GM21367 (cell line): Measurements from ENCODE around the gene ZMIZ1.

Experiments
- ATAC-seq: cut with Tn5 transposase; IDR thresholded peaks from one replicate; pipeline ENCODE4 v1.9.1; 2021; ENCODE audit not compliant: unreplicated experiment

Gene ZMIZ1

DNA sequence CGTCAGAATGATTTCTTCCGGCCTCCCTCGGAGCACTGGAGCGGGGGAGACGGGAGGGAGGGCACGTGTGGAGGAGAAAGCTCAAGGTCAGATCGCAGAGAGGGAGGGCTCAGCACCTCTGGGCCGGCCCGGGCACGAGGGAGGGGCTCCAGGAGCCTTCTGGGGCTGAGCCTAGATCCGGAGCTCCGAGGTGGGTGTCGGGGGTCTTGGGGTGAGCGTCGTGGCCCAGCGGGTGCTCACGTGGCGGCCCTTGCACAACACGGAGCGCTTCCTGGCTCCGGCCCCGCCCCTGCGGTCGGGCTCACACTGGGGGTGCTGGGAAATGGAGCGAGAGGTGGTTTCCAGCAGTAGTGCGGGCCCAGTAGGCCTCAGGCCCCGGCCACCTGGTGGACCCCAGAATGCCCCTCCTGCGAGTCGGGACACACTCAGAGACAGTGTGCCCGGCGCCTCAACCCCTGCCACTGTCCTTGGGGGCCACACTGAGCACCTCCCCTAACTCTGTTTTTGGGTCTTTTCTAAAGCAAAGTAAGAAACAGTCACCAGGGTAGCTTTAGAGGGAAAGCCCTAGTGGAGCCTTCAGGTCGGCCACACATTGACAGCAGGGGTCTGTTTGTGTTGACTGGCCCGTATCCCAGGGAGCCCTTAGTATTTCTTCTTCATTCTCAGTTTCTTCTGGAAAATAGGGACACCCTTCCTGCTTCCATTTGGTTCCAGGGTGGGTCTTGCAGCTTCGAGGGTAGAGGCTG is 279.3 kb downstream of the ZMIZ1 start:
- ATAC-seq: peak; percentile 73

DNA sequence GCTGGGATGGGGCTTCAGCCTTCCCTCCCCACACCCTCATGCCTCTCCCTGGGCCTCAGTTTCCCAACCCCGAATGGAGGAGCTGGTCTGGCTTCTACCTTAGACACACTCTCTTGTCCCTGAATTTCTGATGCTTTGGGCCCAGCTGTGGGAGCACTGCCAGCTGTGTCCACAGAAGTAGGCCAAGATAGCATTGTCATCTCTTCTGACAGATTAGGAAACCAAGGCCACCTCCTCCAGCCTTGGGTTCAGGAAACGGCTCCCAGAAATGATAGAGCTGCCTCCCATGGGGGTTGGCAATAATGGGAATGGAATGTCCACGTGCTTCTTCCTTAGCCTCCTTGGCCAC is 279.8 kb downstream of the ZMIZ1 start:
- ATAC-seq: no peak

DNA sequence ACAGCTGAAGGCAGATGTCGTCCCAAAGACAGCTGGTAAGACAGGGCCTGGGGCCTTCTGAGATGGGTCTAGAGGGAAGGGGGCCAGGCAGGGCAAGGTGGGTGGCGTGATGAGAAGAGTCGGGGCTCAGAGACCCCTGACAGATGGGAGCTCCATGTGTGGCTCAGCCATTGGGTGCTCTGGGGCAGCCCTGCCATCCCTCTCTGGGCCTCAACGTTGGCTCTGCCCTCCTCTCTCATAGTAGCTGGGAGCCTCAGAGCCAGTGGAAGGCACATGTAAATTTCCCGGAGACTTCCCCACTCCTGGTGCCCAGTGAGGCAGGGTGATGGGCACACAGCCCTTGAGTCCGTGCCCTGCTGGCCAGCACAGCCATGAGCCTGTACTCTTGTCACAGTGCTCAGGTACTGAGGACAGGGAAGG is 280.3 kb downstream of the ZMIZ1 start:
- ATAC-seq: no peak

DNA sequence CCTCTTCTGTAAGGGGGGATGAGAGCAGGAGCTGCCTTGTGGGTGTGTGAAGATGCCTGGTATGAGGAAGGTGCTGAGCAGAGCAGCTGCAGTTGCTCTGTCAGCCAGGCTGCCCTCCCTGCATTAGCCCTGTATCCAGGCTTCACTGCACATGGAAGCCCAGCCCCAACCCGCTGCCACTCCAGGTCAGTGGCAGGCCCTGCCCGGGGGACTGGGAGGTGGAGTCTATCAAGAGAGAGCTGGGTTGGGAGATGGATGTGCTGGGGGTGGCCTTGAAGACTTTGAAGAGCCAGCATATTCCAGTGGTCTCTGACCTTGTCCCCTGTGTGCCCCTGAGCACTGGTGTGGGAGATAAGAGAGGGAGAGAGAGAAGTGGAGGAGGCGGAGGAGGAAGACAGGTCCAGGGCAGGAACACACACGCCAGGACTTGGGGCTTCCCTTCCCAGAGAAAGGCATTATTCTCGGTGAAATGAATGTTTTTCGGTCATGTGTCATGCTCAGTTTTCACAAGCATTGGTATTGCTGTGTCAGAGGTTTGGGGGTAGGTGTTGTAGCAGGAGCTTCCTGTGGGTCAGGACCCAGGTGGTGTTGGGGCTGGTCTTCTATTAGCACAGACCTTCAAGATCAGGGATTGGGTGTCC is 281.1 kb downstream of the ZMIZ1 start:
- ATAC-seq: no peak

DNA sequence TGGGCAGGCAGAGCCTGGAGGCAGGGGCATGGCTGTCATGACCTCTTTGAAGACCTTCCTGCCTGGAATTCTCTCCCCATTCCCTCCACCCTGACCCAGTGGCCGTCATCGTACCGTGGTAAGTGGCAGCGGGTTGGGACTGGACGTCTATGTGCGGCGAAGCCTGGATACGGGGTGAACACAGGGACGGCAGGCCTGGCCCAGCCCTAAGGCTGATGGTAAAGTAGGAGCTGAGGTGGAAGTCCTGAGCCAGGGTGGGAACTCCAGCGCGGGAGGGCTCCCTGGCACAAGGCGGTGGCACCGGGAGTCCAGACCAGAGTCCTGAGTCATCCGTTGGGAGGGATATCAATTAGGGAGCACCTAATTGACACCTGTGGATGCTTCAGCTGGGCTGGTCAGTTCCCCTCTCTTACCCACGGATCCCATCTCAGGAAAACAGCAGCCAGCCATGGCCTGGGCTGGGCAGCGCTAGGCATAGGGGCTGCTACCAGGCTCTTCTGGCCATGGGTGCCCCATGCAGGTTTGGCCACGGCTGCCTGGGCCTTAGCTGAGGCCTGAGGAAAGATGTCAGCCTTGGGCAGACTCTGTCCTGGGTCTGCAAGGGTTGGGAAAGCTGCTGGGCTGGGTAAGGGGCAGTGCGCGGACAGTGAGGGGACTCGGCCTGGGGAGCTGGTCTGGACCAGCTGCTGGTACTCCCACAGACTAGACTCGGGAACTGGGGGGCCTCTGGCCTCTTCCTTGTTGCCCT is 281.8 kb downstream of the ZMIZ1 start:
- ATAC-seq: no peak

DNA sequence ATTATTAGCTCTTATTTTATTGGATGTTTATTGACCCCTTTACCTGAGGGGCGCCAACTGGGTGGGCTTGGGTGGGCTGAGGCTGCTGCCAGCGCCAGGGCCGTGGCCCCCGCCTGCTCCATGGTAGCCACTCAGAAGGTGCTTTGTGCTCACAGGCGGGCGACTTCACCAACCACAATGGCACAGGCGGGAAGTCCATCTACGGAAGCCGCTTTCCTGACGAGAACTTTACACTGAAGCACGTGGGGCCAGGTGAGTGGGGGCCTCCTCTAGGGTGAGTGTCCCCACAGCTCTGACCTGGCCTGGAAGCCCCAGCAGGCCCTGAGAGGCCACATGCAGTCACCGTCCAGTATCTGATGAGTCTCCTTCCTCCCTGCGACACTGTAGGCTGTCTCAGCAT is 282.6 kb downstream of the ZMIZ1 start:
- ATAC-seq: no peak

DNA sequence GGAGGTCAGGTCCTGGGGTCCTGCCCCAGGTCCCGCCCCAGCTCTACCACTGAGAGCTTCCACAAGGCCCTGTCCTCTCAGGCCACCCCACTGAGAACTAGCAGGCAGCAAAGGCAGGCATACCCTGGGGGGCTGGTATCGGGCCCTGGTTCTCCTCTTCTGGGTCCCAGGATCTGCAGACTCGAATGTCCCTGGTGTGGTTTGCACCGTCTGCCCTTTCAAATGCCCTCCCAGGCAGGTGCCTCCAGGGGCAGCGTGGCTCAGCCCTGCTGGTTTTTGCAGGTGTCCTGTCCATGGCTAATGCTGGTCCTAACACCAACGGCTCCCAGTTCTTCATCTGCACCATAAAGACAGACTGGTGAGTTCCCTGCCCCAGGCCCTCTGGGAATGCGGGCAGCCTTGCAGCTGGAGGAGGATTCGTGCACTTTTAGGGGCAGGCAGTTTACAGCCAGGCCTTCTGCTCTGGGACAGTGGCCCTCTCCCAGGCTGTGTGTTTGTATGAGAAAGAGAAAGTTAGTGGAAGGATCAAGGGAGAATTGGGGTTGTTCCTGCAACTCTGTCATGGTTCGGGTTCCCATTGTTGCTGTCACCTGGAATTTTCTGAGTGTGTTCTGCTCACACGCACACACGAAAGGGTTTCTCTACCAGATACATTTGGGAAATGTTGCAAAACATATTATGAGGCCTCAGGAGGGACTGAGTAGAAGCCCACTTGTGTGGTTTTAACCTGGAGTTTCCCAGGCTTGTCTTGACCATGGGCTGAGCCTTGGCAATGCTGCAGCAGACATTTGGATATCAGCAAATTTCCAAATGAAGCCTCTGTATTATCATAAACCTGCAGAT is 283.5 kb downstream of the ZMIZ1 start:
- no peak for ATAC-seq

DNA sequence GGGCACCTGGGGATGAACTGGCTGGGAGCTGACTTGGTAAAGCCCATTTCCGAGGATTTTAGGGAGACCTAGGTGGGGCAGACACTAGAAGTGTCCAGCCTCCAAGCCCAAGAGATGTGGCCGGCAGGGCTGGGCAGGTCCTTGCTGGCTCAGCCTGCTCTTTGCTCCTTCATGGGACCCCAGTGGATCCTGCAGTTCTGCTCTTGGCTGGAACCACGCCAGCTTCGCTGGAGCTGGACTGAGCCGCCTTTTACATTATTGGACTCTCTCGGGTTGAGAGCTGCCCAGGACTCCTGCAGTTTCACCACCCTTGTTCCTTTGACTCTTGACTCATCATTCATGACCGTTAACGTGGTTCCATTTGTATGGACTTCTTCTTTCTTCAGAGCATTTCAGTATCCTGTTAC is 284.2 kb downstream of the ZMIZ1 start:
- ATAC-seq: no peak

DNA sequence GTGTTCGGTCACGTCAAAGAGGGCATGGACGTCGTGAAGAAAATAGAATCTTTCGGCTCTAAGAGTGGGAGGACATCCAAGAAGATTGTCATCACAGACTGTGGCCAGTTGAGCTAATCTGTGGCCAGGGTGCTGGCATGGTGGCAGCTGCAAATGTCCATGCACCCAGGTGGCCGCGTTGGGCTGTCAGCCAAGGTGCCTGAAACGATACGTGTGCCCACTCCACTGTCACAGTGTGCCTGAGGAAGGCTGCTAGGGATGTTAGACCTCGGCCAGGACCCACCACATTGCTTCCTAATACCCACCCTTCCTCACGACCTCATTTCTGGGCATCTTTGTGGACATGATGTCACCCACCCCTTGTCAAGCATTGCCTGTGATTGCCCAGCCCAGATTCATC is 285.0 kb downstream of the ZMIZ1 start:
- no peak for ATAC-seq

DNA sequence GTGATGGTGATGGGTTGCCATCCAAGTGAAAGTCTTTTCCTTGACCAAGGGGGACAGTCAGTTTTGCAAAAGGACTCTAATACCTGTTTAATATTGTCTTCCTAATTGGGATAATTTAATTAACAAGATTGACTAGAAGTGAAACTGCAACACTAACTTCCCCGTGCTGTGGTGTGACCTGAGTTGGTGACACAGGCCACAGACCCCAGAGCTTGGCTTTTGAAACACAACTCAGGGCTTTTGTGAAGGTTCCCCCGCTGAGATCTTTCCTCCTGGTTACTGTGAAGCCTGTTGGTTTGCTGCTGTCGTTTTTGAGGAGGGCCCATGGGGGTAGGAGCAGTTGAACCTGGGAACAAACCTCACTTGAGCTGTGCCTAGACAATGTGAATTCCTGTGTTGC is 285.4 kb downstream of the ZMIZ1 start:
- no peak for ATAC-seq

DNA sequence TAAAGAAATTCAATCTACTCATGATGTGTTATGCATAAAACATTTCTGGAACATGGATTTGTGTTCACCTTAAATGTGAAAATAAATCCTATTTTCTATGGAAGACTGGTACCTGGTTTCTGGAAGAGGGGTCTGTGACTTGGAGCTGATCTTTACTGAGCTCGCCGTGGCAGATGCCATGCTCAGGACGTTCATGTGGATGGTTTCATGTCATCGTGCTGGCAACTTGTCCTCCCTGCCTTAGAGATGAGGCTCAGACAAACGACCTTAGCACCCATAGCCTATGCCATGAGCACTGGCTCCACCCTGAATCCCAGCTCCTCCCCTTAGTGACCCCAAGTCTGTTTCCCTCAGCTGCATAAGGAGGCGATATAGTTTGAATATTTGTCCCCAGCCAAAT is 285.8 kb downstream of the ZMIZ1 start:
- no peak for ATAC-seq

DNA sequence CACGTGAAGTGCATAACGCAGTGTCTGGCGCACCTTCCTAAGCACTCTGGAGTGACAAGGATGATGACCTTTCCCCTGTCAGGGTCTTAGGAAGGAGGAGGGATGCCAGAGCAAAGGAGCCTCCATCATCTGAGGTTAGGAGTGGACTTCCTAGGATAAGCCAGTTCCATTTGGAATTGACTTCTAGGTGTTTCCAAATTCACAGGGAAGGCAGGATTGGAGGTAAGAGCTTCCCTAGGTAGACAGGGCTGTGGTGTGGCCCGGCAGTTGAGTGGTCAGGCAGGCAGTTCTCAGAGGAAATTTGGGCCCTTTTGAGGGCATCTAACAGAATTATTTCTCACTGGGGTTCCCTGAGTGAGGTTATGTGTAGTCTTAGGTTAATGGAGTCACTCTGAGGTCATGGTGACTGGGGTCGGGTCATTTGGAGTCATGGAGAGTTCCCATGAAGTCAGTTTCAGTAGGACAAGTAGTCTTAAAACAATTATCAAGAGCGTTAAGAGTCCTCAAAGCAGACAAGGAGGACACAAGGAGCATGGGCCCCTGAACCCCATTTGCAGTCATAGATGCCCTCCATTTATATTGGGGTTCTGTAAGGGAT is 286.8 kb downstream of the ZMIZ1 start:
- no peak for ATAC-seq

DNA sequence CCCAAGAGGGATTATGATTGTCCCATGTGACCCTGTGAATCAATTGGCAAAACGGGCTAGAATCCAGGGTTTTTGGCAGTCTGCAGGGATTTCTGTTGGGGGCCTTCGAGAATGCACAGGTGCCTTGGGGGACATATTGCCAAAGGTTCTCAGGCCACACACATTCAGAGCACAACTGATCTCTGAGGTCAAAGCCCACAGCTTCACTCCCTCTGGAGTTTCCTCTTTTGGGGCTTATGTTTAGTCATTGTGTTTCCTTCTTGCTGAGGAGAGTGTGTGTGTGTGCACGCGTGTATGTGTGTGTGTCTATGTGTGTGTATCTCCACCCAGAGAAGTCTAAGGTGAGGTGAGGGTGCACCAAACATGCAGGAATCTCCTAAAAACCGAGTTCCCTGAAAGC is 287.3 kb downstream of the ZMIZ1 start:
- no peak for ATAC-seq

DNA sequence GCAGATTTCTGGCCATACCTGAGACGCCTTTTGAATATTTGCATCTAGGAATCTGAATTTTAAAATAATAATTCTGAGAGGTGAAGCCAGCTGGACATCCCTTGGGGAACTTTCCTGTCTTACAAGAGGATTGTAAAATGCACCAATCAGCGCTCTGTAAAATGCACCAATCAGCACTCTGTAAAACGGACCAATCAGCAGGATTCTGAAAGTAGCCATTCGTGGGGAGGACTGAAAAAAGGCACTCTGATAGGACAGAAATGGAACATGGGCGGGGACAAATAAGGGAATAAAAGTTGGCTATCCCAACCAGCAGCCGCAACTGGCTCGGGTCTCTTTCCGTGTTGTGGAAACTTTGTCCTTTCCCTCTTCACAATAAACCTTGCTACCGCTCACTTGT is 288.4 kb downstream of the ZMIZ1 start:
- ATAC-seq: no peak

DNA sequence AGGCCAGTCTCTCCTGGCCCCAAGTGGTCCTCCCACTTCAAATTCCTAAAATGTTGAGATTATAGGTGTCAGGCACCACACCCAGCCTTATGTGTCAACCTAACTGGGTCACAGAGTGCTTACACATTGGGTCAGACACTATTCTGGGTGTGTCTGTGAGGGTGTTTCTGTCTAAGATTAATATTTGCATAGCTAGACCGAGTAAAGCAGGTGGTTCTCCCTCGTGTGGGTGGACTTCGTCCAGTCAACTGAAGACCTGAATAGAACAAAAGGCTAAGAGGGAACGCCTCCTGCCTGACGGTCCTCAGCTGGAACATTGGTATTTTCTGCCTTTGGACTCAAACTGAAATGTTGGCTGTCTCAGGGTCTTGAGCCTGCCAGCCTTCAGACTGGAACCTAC is 290.0 kb downstream of the ZMIZ1 start:
- ATAC-seq: no peak

DNA sequence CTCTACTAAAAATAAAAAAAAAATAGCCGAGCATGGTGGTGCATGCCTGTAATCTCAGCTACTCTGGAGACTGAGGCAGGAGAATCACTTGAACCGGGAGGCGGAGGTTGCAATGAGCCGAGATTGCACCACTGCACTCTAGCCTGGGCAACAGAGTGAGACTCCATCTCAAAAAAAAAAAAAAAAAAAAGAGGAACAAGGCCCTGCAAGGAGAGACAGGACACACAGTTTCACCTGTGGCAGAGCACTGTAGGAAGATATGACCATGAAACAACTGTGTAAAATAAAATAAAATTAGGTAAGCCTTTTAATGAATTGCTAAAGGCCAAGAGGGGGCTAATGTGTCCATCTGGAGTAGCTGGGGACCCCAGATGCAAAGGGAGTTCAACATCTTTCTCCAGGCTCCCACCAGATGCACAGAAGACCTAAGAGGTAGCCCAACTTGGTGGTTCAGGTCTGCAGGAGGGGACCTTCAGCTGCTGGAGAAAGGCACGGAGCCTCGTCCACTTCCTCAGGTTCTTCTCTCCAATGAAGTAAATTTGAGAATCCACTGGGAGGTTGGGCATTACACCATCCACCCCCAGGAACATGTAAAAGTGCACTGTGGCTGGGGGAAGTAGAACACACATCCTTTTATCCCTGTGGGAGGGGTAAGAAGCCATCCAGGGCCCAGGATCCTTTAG is 291.2 kb downstream of the ZMIZ1 start:
- ATAC-seq: no peak

DNA sequence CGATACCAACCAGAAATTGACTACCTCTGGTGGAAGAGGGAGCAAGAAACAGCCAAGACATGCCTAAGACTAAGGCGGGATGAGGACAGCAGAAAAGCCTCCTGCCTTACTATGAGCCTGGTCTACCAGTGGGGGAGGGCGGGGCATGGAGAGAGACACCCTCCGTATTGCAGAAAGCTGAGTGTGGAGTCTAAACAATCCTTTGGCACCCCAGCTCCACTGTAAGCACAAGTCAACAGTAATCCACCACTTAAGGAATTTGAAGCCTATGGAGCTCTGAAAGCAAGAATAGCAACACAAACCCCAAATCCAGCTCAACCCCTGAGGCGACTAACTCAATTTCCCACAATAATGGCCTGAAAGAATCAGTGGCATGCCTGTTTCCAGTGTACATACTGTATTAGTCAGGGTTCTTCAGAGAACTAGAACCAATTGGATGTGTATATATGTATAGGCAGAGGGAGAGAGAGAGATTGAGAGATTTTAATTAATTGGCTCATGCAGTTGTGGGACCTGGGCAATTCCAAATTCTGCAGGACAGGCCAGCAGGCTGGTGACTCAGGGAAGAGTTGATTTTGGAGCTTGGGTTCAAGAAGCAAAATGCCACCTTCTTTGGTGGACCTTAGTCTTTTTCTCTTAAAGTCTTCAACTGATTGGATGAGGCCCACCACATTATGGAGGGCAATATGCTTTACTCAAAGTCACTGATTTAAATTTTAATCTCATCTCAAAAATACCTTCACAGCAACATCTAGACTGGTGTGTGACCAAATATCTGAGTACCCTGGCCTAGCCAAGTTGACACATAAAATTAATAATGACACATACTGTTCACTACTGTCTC is 292.0 kb downstream of the ZMIZ1 start:
- no peak for ATAC-seq

DNA sequence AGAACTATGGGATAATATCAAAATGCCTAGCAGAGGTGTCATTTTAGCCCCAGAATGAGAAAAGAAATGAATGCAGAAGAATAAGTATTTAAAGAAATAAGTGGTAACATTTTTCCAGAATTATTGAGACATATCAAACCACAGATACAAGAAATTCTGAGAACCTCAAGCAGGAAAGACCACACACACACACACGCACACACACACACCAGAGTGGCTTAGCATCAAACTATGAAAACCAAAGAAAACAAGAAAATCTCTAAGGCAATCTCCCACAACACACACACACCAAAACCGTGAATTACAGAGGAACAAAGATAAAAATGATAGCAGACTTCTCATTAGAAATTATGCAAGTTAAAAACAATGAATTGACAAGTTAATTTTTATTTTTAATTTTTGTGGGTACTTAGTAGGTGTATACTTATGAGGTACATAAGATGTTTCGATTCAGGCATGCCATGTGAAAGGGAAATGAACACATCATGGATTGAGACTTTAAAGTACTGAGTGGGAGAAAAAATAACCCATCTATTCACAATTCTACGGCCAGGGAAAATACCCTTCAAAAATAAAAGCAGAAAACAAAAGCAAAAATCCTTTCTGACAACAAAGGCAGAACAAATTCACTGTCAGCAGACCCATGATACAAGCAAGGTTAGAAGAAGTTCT is 293.1 kb downstream of the ZMIZ1 start:
- ATAC-seq: no peak
